C1 segment of cervical spinal cord (tissue), 14 donors: ENCODE measurements around the gene TSC2.
"Not testable (repeated sequence)": the region's sequence is repeated elsewhere in the genome, so short reads cannot be mapped to it uniquely, and the experiment has no call there.

Source experiments
- DNase-seq, 14 donors: peaks; one replicate each; lab custom pipeline; 2025; lab: John Stamatoyannopoulos, UW

TSC2 gene

GRCh38 chr16:2101581-2101980 is 53.8 kb downstream of the TSC2 start:
- not testable (repeated sequence) for DNase-seq

GRCh38 chr16:2102471-2102870 is 54.7 kb downstream of the TSC2 start:
- DNase-seq: no peak

- DNase-seq: not testable (repeated sequence)
These were observed 56.7 kb downstream of the TSC2 start for GRCh38 chr16:2104464-2104863.

- DNase-seq: not testable (repeated sequence)
These were observed 57.5 kb downstream of the TSC2 start for GRCh38 chr16:2105291-2105690.

GRCh38 chr16:2105769-2106168 is 58.0 kb downstream of the TSC2 start:
- DNase-seq: not testable (repeated sequence)

- DNase-seq: not testable (repeated sequence)
These were observed 58.4 kb downstream of the TSC2 start for GRCh38 chr16:2106211-2106610.

GRCh38 chr16:2107121-2107790 is 59.5 kb downstream of the TSC2 start:
- not testable (repeated sequence) for DNase-seq

GRCh38 chr16:2107791-2108125 is 60.0 kb downstream of the TSC2 start:
- not testable (repeated sequence) for DNase-seq

GRCh38 chr16:2108446-2109270 is 60.9 kb downstream of the TSC2 start:
- not testable (repeated sequence) for DNase-seq

GRCh38 chr16:2109271-2109580 is 61.4 kb downstream of the TSC2 start:
- not testable (repeated sequence) for DNase-seq

GRCh38 chr16:2109872-2110271 is 62.1 kb downstream of the TSC2 start:
- not testable (repeated sequence) for DNase-seq

- DNase-seq: not testable (repeated sequence)
These were observed 62.7 kb downstream of the TSC2 start for GRCh38 chr16:2110332-2111008.

GRCh38 chr16:2111009-2111353 is 63.2 kb downstream of the TSC2 start:
- DNase-seq: not testable (repeated sequence)

- not testable (repeated sequence) for DNase-seq
These were observed 63.9 kb downstream of the TSC2 start for GRCh38 chr16:2111412-2112335.

GRCh38 chr16:2112539-2113106 is 64.8 kb downstream of the TSC2 start:
- not testable (repeated sequence) for DNase-seq

GRCh38 chr16:2114225-2114624 is 66.4 kb downstream of the TSC2 start:
- not testable (repeated sequence) for DNase-seq

- DNase-seq: not testable (repeated sequence)
These were observed 67.3 kb downstream of the TSC2 start for GRCh38 chr16:2114885-2115590.

GRCh38 chr16:2115591-2115973 is 67.8 kb downstream of the TSC2 start:
- DNase-seq: no peak

GRCh38 chr16:2116428-2116827 is 68.6 kb downstream of the TSC2 start:
- DNase-seq: not testable (repeated sequence)

- not testable (repeated sequence) for DNase-seq
These were observed 69.6 kb downstream of the TSC2 start for GRCh38 chr16:2117341-2117740.
